CD4-positive, alpha-beta memory T cell (primary cell): Measurements from ENCODE around the gene YBX3. TPM values are rescaled to one million over a fixed set of nuclear protein-coding genes. Genes with fewer than 3 reads are reported as not detected.
A peak's percentile ranks its signal among the peaks of the same experiment; 100 is the strongest.
"Not testable (repeated sequence)": the region's sequence is repeated elsewhere in the genome, so short reads cannot be mapped to it uniquely, and the experiment has no call there.

Experiments
- CTCF ChIA-PET: fragments of 350-600 bp; sonication (Branson Sonifier 250); formaldehyde crosslinking; loops from one replicate; lab custom pipeline; 2021; ENCODE audit warnings: inconsistent platforms; ENCODE audit not compliant: partially characterized antibody; lab: Charles Lee
- POLR2A ChIA-PET: fragments of 350-600 bp; sonication (Branson Sonifier 250); formaldehyde crosslinking; loops from one replicate; lab custom pipeline; 2021; ENCODE audit not compliant: partially characterized antibody; lab: Charles Lee
- DNase-seq, 5 donors: peaks; one replicate each; pipeline versions ENCODE4 v3.0.0 to v3.0.0-alpha.2; 2020 to 2022; ENCODE audit warnings: mixed read lengths in 1 of 5
- H3K27ac ChIP-seq: one replicate; pipeline ENCODE4 v1.7.0; 2013; ENCODE audit warnings: low read depth, low read length
- H3K27me3 ChIP-seq: 2 replicates; pipeline ENCODE4 v1.7.0; 2013; ENCODE audit warnings: mild to moderate bottlenecking, low read length, moderate library complexity; ENCODE audit not compliant: insufficient read depth
- H3K36me3 ChIP-seq: 2 replicates; pipeline ENCODE4 v1.7.0; 2013; ENCODE audit warnings: mild to moderate bottlenecking, low read length, moderate library complexity; ENCODE audit not compliant: insufficient read depth
- H3K4me1 ChIP-seq: 2 replicates; pipeline ENCODE4 v1.7.0; 2013; ENCODE audit warnings: mild to moderate bottlenecking, low read length, moderate library complexity; ENCODE audit not compliant: insufficient read depth
- H3K4me3 ChIP-seq, 2 donors: one replicate each; pipeline ENCODE4 v1.7.0; 2013; ENCODE audit warnings: low read length in 2 of 2, mild to moderate bottlenecking in 1 of 2
- H3K9me3 ChIP-seq, 2 donors: one replicate each; pipeline ENCODE4 v1.7.0; 2013; ENCODE audit warnings: low read length in 2 of 2, control low read depth in 1 of 2; ENCODE audit not compliant: control insufficient read depth in 1 of 2
- H3K27ac Mint-ChIP-seq, 7 donors: one replicate each; pipeline ENCODE4 v1.8.0; 2020 to 2021; ENCODE audit warnings: mixed read lengths in 7 of 7, mild to moderate bottlenecking in 6 of 7, inconsistent platforms in 3 of 7, moderate library complexity in 3 of 7
- H3K27me3 Mint-ChIP-seq, 2 donors: one replicate each; pipeline ENCODE4 v1.8.0; 2020 to 2021; ENCODE audit warnings: mixed read lengths in 2 of 2
- H3K36me3 Mint-ChIP-seq, 2 donors: one replicate each; pipeline ENCODE4 v1.8.0; 2020 to 2021; ENCODE audit warnings: mixed read lengths in 2 of 2, inconsistent platforms in 1 of 2, mild to moderate bottlenecking in 1 of 2
- H3K4me1 Mint-ChIP-seq, 4 donors: one replicate each; pipeline ENCODE4 v1.8.0; 2020 to 2021; ENCODE audit warnings: mixed read lengths in 4 of 4, mild to moderate bottlenecking in 1 of 4
- H3K4me3 Mint-ChIP-seq, 8 donors: one replicate each; pipeline ENCODE4 v1.8.0; 2020 to 2021; ENCODE audit warnings: mixed read lengths in 8 of 8, mild to moderate bottlenecking in 7 of 8, moderate library complexity in 6 of 8, inconsistent platforms in 3 of 8
- H3K9me3 Mint-ChIP-seq, 8 donors: one replicate each; pipeline ENCODE4 v1.8.0; 2020 to 2021; ENCODE audit warnings: mixed read lengths in 8 of 8, mild to moderate bottlenecking in 5 of 8, inconsistent platforms in 3 of 8, moderate library complexity in 1 of 8
- intact Hi-C: fragments of 100-400 bp; cut with micrococcal nuclease; formaldehyde crosslinking; loops from one replicate; pipeline ENCODE4 v1.15.1; 2023
- polyA plus RNA-seq, 2 donors: library from polyadenylated mRNA; unstranded; fragments of 300-500 nt; fragmentation: Illumina TruSeq; gene quantifications; one replicate each; pipeline ENCODE4 v1.2.3, GENCODE V29; 2021
- total RNA-seq, 2 experiments: library from RNA; stranded (reverse); gene quantifications; one replicate each; pipeline ENCODE4 v1.2.3, GENCODE V29; 2021

YBX3 gene
- total and polyA plus RNA-seq, 4 experiments from 2014 or later: 1.7 to 5.1 (median 2.6) TPM

DNA sequence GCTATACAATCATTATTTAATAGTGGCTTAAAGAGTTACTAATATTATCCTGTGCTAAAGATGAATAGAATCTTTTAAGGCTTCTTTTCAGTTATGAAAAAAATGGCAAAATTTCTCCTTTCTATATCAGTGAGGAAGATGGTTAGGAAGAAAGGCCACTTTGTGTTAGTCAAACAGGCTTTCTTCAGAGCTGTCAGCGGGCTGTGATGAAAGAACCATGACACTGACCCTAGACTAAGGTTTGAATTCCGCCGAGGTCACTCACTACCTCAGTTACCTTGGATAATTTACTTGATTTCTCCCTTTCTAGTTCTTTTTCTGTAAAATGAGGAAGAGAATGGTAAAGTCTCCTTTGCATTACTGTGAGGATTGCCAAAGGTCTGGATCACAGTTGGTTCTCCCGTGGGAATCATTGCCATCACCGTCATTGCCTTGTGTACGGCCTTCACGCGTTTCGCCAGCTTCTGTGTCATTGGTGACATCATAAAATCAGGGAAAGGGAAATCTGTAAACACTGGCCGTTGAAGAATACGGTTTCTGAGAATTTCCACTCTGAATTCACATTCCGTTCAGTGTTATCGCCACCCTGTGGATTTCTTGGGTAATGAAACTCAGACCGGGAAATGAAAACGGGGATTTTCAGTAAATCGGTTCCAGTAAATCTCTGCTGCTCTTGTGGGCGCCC lies 26.7 kb upstream of the YBX3 start:
- POLR2A ChIA-PET: no interaction called here
- Mint-ChIP-seq H3K4me1 (peaks cover 5 to 8% (median 6%) of the 10 kb centered on the region in 4 donors), H3K27ac (peak overlapping the region in 3 of 7 donors; percentile 7 to 50 (median 41)), H3K36me3 (no peaks in the 10 kb centered on the region), H3K9me3 (peaks cover 0 to 5% (median 1%) of the 10 kb centered on the region in 8 donors), H3K4me3 (peak overlapping the region in 6 of 8 donors; percentile 30 to 70 (median 60)), H3K27me3 (peaks cover 17 to 29% of the 10 kb centered on the region in 2 donors)
- no peak overlapping the region for H3K27ac ChIP-seq
- peak; percentile 62 to 72 (median 69) for DNase-seq
- H3K4me3 ChIP-seq: no peak overlapping the region
- peaks cover 10% of the 10 kb centered on the region for H3K4me1 ChIP-seq
- H3K36me3 ChIP-seq: no peaks in the 10 kb centered on the region
- no peaks in the 10 kb centered on the region for H3K9me3 ChIP-seq
- CTCF ChIA-PET: interaction anchor here (0.8 to 2.9 kb wide), 14 partner anchors 9 to 737 kb away, joined by 3 to 18 read pairs (median 4); no protein-coding TSS in a partner anchor
- peaks cover 6% of the 10 kb centered on the region for H3K27me3 ChIP-seq
- intact Hi-C loops: loop anchor here (1.0 to 2.0 kb wide), 4 partner anchors 137 to 736 kb away; partner anchors contain the start of gene MAGOHB

- H3K4me1 ChIP-seq: peaks cover 10% of the 10 kb centered on the region
- no peak overlapping the region for H3K27ac Mint-ChIP-seq
- H3K4me1 Mint-ChIP-seq: peaks cover 5 to 8% (median 6%) of the 10 kb centered on the region in 4 donors
- no peak overlapping the region for H3K4me3 ChIP-seq
- H3K36me3 ChIP-seq: no peaks in the 10 kb centered on the region
- ChIA-PET CTCF (interaction anchor here (0.7 to 1.8 kb wide), 3 partner anchors 451 to 739 kb away, joined by 3 to 4 read pairs (median 3); no protein-coding TSS in a partner anchor), POLR2A (no interaction called here)
- no peaks in the 10 kb centered on the region for H3K9me3 ChIP-seq
- H3K27ac ChIP-seq: no peak overlapping the region
- H3K27me3 ChIP-seq: peaks cover 6% of the 10 kb centered on the region
- no peak overlapping the region for H3K4me3 Mint-ChIP-seq
- H3K9me3 Mint-ChIP-seq: peaks cover 0 to 7% (median 0%) of the 10 kb centered on the region in 8 donors
- peaks cover 16 to 31% of the 10 kb centered on the region in 2 donors for H3K27me3 Mint-ChIP-seq
- DNase-seq: no peak
- intact Hi-C loops: no loop called here
- no peaks in the 10 kb centered on the region for H3K36me3 Mint-ChIP-seq
Observed at GRCh38 chr12:10747730-10748129, 24.6 kb upstream of the YBX3 start.

DNA sequence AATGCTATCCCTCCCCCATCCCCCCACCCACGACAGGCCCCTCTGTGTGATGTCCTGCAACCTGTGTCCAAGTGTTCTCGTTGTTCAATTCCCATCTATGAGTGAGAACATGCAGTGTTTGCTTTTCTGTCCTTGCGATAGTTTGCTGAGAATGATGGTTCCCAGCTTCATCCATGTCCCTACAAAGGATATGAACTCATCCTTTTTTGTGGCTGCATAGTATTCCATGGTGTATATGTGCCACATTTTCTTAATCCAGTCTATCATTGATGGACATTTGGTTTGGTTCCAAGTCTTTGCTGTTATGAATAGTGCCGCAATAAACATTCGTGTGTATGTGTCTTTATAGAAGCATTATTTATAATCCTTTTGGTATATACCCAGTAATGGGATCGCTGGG lies 20.3 kb upstream of the YBX3 start:
- intact Hi-C loops: not testable (repeated sequence)

DNA sequence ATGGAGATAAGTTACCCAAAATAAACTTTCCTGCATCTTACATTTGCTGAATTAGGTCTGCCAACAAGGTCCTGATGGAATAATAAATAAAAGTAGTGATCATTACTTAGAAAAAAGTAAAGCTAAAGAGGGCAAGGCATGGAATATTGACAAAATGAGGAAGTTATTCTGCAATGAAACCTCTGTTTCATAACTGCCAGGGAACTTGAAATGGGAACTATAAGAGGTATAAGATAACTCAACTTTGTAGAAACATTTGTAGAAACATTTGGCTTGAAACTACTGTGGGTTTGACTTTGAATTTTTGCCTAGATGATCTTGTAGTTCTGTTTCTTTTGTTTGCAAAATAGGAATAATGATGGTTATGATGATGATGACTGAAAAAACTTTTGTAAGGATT lies 18.7 kb upstream of the YBX3 start:
- intact Hi-C loops: no loop called here
- Histone ChIP-seq H3K27me3 (no peaks in the 10 kb centered on the region), H3K27ac (no peak overlapping the region), H3K9me3 (no peaks in the 10 kb centered on the region), H3K4me3 (no peak overlapping the region), H3K36me3 (no peaks in the 10 kb centered on the region), H3K4me1 (no peaks in the 10 kb centered on the region)
- no peaks in the 10 kb centered on the region for H3K4me1 Mint-ChIP-seq
- no peak for DNase-seq
- CTCF ChIA-PET: no interaction called here
- no peaks in the 10 kb centered on the region for H3K36me3 Mint-ChIP-seq
- H3K4me3 Mint-ChIP-seq: no peak overlapping the region
- H3K27ac Mint-ChIP-seq: no peak overlapping the region
- peaks cover 10 to 17% of the 10 kb centered on the region in 2 donors for H3K27me3 Mint-ChIP-seq
- POLR2A ChIA-PET: no interaction called here
- peaks cover 0 to 7% (median 0%) of the 10 kb centered on the region in 8 donors for H3K9me3 Mint-ChIP-seq

More for the DNA sequence above, 20.3 kb upstream of the YBX3 start:
- H3K9me3 ChIP-seq, H3K36me3 ChIP-seq, H3K4me1 ChIP-seq, DNase-seq, H3K27me3 ChIP-seq, H3K36me3 Mint-ChIP-seq, H3K4me1 Mint-ChIP-seq, H3K4me3 Mint-ChIP-seq, POLR2A ChIA-PET, H3K9me3 Mint-ChIP-seq, H3K27ac ChIP-seq, H3K4me3 ChIP-seq, CTCF ChIA-PET, H3K27ac Mint-ChIP-seq: not testable (repeated sequence)
- peaks cover 16 to 23% of the 10 kb centered on the region in 2 donors for H3K27me3 Mint-ChIP-seq

DNA sequence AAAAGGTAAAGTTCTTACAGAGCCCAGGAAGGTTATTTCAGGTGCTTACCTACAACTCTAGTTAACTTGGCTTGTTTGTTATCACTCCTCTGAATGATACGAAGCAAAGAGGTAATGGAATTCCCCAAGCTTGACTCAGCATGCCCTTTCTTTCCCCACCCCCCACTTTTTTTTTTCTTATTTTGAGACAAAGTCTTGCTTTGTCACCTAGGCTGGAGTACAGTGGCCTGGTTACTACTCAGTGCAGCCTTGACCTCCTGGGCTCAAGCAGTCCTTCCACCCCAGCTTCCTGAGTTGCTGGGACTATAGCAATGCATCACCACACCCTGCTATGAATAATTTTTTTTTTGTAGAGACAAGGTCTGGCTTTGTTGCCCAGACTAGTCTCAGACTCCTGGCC lies 17.1 kb upstream of the YBX3 start:
- Mint-ChIP-seq H3K36me3 (no peaks in the 10 kb centered on the region), H3K4me1 (no peaks in the 10 kb centered on the region), H3K4me3 (no peak overlapping the region), H3K9me3 (peaks cover 0 to 7% (median 0%) of the 10 kb centered on the region in 8 donors), H3K27me3 (peaks cover 2 to 16% of the 10 kb centered on the region in 2 donors), H3K27ac (no peak overlapping the region)
- intact Hi-C loops: no loop called here
- ChIA-PET CTCF (interaction anchor here (1.3 kb wide), 1 partner anchor 10 kb away, joined by 4 read pairs; no protein-coding TSS in a partner anchor), POLR2A (no interaction called here)
- no peaks in the 10 kb centered on the region for H3K27me3 ChIP-seq
- no peak for DNase-seq
- H3K9me3 ChIP-seq: no peaks in the 10 kb centered on the region
- H3K4me3 ChIP-seq: no peak overlapping the region
- no peak overlapping the region for H3K27ac ChIP-seq
- no peaks in the 10 kb centered on the region for H3K36me3 ChIP-seq
- no peaks in the 10 kb centered on the region for H3K4me1 ChIP-seq

DNA sequence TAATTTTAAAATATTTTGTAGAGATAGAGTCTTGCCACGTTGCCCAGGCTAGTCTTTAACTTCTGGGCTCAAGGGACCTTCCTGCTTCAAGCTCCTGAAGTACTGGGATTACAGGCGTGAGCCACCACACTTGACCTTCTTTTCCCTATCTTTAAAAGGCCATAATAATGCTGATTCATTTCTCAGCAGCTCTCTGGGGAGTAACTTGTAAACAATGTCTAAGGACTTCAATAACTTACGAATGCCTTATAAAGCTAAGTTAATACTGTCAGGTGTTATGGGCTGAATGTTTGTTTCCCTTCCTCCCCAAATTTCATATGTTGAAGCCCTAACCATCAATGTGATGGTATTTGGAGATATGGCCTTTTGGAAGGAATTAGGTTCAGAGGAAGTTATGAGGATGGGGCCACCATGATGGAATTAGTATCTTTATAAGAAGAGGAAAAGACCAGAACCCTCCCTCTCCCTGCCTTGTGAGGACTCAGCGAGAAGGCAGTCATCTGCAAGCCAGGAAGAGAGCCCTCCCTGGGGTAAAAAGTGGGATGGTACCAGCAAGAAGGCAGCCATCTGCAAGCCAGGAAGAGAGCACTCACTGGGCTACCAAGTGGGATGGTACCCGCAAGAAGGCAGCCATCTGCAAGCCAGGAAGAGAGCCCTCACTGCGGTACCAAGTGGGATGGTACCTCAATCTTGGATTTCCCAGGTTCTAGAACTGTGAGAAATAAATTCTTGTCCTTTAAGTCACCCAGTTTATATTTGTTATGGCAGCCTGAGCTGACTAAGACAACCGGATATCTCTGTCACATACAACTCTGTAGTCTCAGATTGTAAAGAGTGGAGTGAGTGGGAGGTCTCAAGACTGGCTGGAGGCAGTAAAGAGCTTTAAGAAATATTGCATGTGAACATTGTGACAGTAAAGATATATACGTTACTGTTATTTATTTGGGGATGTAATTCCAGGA lies 16.3 kb upstream of the YBX3 start:
- no peak overlapping the region for H3K27ac ChIP-seq
- POLR2A ChIA-PET: no interaction called here
- no peak for DNase-seq
- H3K4me1 Mint-ChIP-seq: no peaks in the 10 kb centered on the region
- H3K4me3 ChIP-seq: no peak overlapping the region
- H3K27me3 Mint-ChIP-seq: peaks cover under 1 to 18% of the 10 kb centered on the region in 2 donors
- H3K4me3 Mint-ChIP-seq: no peak overlapping the region
- H3K27ac Mint-ChIP-seq: no peak overlapping the region
- intact Hi-C loops: no loop called here
- no peaks in the 10 kb centered on the region for H3K4me1 ChIP-seq
- CTCF ChIA-PET: no interaction called here
- H3K36me3 Mint-ChIP-seq: no peaks in the 10 kb centered on the region
- H3K9me3 ChIP-seq: no peaks in the 10 kb centered on the region
- H3K36me3 ChIP-seq: no peaks in the 10 kb centered on the region
- no peaks in the 10 kb centered on the region for H3K27me3 ChIP-seq
- peaks cover 0 to 7% (median 0%) of the 10 kb centered on the region in 8 donors for H3K9me3 Mint-ChIP-seq

DNA sequence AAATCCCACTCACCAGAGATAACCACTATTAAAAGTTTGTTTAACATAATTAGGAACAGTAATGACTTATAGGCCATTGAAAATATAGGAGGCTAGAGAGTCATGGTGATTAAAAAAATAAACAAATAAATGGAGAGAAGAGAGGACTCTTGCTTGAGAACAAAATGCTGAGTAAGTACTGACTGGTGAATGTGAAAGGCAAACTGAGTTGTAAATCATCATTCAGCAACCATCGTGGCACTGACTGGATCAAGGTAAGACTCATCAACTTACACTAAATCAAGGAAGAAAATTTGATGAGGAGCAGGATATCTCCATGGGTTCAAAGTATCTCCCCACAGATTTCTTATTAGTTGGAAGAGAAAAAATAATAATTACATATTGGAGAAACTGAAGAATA lies 14.1 kb upstream of the YBX3 start:
- intact Hi-C loops: no loop called here
- Mint-ChIP-seq H3K4me3 (no peak overlapping the region), H3K36me3 (no peaks in the 10 kb centered on the region), H3K9me3 (no peaks in the 10 kb centered on the region), H3K27ac (no peak overlapping the region), H3K27me3 (peaks cover 5 to 17% of the 10 kb centered on the region in 2 donors), H3K4me1 (no peaks in the 10 kb centered on the region)
- ChIA-PET POLR2A (no interaction called here), CTCF (interaction anchor here (3.4 kb wide), 1 partner anchor 13 kb away, joined by 11 read pairs; no protein-coding TSS in a partner anchor)
- Histone ChIP-seq H3K4me3 (no peak overlapping the region), H3K4me1 (no peaks in the 10 kb centered on the region), H3K27ac (no peak overlapping the region), H3K27me3 (no peaks in the 10 kb centered on the region), H3K9me3 (no peaks in the 10 kb centered on the region), H3K36me3 (no peaks in the 10 kb centered on the region)
- no peak for DNase-seq
